H9 (cell line): ENCODE measurements around the gene AIG1. TPM values are rescaled to one million over a fixed set of nuclear protein-coding genes. Genes with fewer than 3 reads are reported as not detected.

Experiments
- DNase-seq: peaks from one replicate; pipeline ENCODE4 v3.0.0-alpha.2; 2017
- H2AFZ ChIP-seq: one replicate; pipeline ENCODE4 v1.6.1; 2013; ENCODE audit warnings: mild to moderate bottlenecking, low read length, control low read depth, moderate library complexity
- H2AK5ac ChIP-seq: 2 replicates; pipeline ENCODE4 v1.6.1; 2013; ENCODE audit warnings: low read length, control low read depth, mixed read lengths; ENCODE audit not compliant: insufficient read length
- H2BK120ac ChIP-seq: one replicate; pipeline ENCODE4 v1.6.1; 2013; ENCODE audit warnings: low read depth, mild to moderate bottlenecking, low read length, control low read depth, inconsistent platforms; ENCODE audit not compliant: poor library complexity, severe bottlenecking
- H2BK12ac ChIP-seq: 2 replicates; pipeline ENCODE4 v1.6.1; 2013; ENCODE audit warnings: low read length, control low read depth, mixed read lengths, low read depth; ENCODE audit not compliant: insufficient read length
- H2BK15ac ChIP-seq: 2 replicates; pipeline ENCODE4 v1.6.1; 2013; ENCODE audit warnings: low read depth, low read length, control low read depth
- H2BK20ac ChIP-seq: one replicate; pipeline ENCODE4 v1.6.1; 2013; ENCODE audit warnings: low read depth, mild to moderate bottlenecking, low read length, control low read depth, inconsistent platforms; ENCODE audit not compliant: poor library complexity, severe bottlenecking
- H2BK5ac ChIP-seq: 2 replicates; pipeline ENCODE4 v1.6.1; 2013; ENCODE audit warnings: low read length, control low read depth, mixed read lengths; ENCODE audit not compliant: insufficient read length
- H3K14ac ChIP-seq: 2 replicates; pipeline ENCODE4 v1.6.1; 2013; ENCODE audit warnings: low read length, control low read depth; ENCODE audit not compliant: insufficient read depth
- H3K18ac ChIP-seq: 2 replicates; pipeline ENCODE4 v1.6.1; 2013; ENCODE audit warnings: low read depth, mild to moderate bottlenecking, mixed read lengths, low read length, control low read depth; ENCODE audit not compliant: insufficient read length
- H3K23ac ChIP-seq: 2 replicates; pipeline ENCODE4 v1.6.1; 2013; ENCODE audit warnings: low read length, control low read depth, mixed read lengths, low read depth; ENCODE audit not compliant: insufficient read length
- H3K23me2 ChIP-seq: 2 replicates; pipeline ENCODE4 v1.6.1; 2013; ENCODE audit warnings: low read depth, mild to moderate bottlenecking, mixed read lengths, low read length, control low read depth; ENCODE audit not compliant: insufficient read length, poor library complexity, severe bottlenecking
- H3K27ac ChIP-seq: 2 replicates; pipeline ENCODE4 v1.5.1; 2013; ENCODE audit warnings: low read length, control low read depth, mixed read lengths, low read depth; ENCODE audit not compliant: insufficient read length
- H3K27me3 ChIP-seq: 2 replicates; pipeline ENCODE4 v1.6.1; 2013; ENCODE audit warnings: low read length, control low read depth, inconsistent platforms; ENCODE audit not compliant: insufficient read depth
- H3K4ac ChIP-seq: 2 replicates; pipeline ENCODE4 v1.6.1; 2013; ENCODE audit warnings: low read depth, mild to moderate bottlenecking, control low read depth, inconsistent platforms, low read length, moderate library complexity
- H3K4me1 ChIP-seq: 2 replicates; pipeline ENCODE4 v1.6.1; 2013; ENCODE audit warnings: low read length, control low read depth, inconsistent platforms; ENCODE audit not compliant: insufficient read depth
- H3K4me2 ChIP-seq: 2 replicates; pipeline ENCODE4 v1.6.1; 2013; ENCODE audit warnings: low read length, control low read depth, mixed read lengths; ENCODE audit not compliant: insufficient read length, insufficient read depth
- H3K56ac ChIP-seq: 2 replicates; pipeline ENCODE4 v1.6.1; 2013; ENCODE audit warnings: low read depth, mild to moderate bottlenecking, mixed read lengths, low read length, control low read depth; ENCODE audit not compliant: insufficient read length
- H3K79me1 ChIP-seq: 2 replicates; pipeline ENCODE4 v1.6.1; 2013; ENCODE audit warnings: low read depth, mild to moderate bottlenecking, moderate library complexity, low read length, control low read depth, inconsistent platforms; ENCODE audit not compliant: insufficient read depth, poor library complexity, severe bottlenecking
- H3K79me2 ChIP-seq: 2 replicates; pipeline ENCODE4 v1.6.1; 2013; ENCODE audit warnings: low read length, control low read depth, inconsistent platforms; ENCODE audit not compliant: insufficient read depth
- H3K9ac ChIP-seq: 2 replicates; pipeline ENCODE4 v1.6.1; 2013; ENCODE audit warnings: low read length, control low read depth, mixed read lengths; ENCODE audit not compliant: insufficient read length; ENCODE audit errors: extremely low read depth
- H3K9me3 ChIP-seq: one replicate; pipeline ENCODE4 v1.6.1; 2013; ENCODE audit warnings: low read depth, low read length, inconsistent platforms; ENCODE audit not compliant: control insufficient read depth
- H3T11ph ChIP-seq: one replicate; pipeline ENCODE4 v1.6.1; 2013; ENCODE audit warnings: mild to moderate bottlenecking, low read length, control low read depth, inconsistent platforms
- H4K20me1 ChIP-seq: one replicate; pipeline ENCODE4 v1.6.1; 2013; ENCODE audit not compliant: control insufficient read depth, insufficient read length, insufficient read depth
- H4K5ac ChIP-seq: 2 replicates; pipeline ENCODE4 v1.6.1; 2013; ENCODE audit warnings: low read depth, mild to moderate bottlenecking, mixed read lengths, low read length, control low read depth; ENCODE audit not compliant: insufficient read length
- H4K8ac ChIP-seq: replicated peaks from 2 replicates; pipeline ENCODE4 v1.6.1; 2013; ENCODE audit warnings: low read length, control low read depth, mixed read lengths, low read depth; ENCODE audit not compliant: insufficient read length
- H4K91ac ChIP-seq: 2 replicates; pipeline ENCODE4 v1.6.1; 2013; ENCODE audit warnings: low read depth, mild to moderate bottlenecking, moderate library complexity, mixed read lengths, low read length, control low read depth; ENCODE audit not compliant: insufficient read length
- H3K27ac Mint-ChIP-seq, 3 experiments: 2 replicates in 2 of 3; 3 replicates in 1 of 3; pipeline ENCODE4 v1.8.0; 2020 to 2021; ENCODE audit warnings: mixed read lengths in 3 of 3, mild to moderate bottlenecking in 1 of 3, moderate library complexity in 1 of 3
- H3K27me3 Mint-ChIP-seq: 2 replicates; pipeline ENCODE4 v1.8.0; 2021; ENCODE audit warnings: low read depth, mild to moderate bottlenecking, moderate library complexity, mixed read lengths
- H3K36me3 Mint-ChIP-seq, 3 experiments: 2 replicates in 2 of 3; 3 replicates in 1 of 3; pipeline ENCODE4 v1.8.0; 2020 to 2021; ENCODE audit warnings: low read depth in 3 of 3, mixed read lengths in 3 of 3; ENCODE audit not compliant: insufficient read depth in 1 of 3
- H3K4me1 Mint-ChIP-seq, 2 experiments: 2 replicates each; pipeline ENCODE4 v1.8.0; 2020; ENCODE audit warnings: mixed read lengths in 2 of 2
- H3K4me3 Mint-ChIP-seq, 2 experiments: 2 replicates in 1 of 2; 3 replicates in 1 of 2; pipeline ENCODE4 v1.8.0; 2020 to 2021; ENCODE audit warnings: mild to moderate bottlenecking in 2 of 2, mixed read lengths in 2 of 2, moderate library complexity in 1 of 2
- H3K9me3 Mint-ChIP-seq, 2 experiments: 2 replicates in 1 of 2; 3 replicates in 1 of 2; pipeline ENCODE4 v1.8.0; 2020; ENCODE audit warnings: mild to moderate bottlenecking in 2 of 2, mixed read lengths in 2 of 2, moderate library complexity in 1 of 2
- CTCF ChIP-seq: fragments of 200-600 bp; sonication (generic); conservative IDR thresholded peaks from 3 replicates; pipeline ENCODE4 v1.8.0; 2021; ENCODE audit warnings: antibody characterized with exemption, mild to moderate bottlenecking
- WGBS: extraction: QIAGEN DNeasy Blood & Tissue Kit; methylation state at CpG from one replicate; pipeline ENCODE4 v1.1.7; 2013; ENCODE audit warnings: missing lambda C conversion rate, low lambda C conversion rate, mixed read lengths; ENCODE audit not compliant: insufficient read length; ENCODE audit errors: extremely low coverage; 5-methylcytosine and 5-hydroxymethylcytosine counted together
- total RNA-seq: library from RNA; stranded (reverse); gene quantifications from 2 replicates; pipeline ENCODE4 v1.2.1, GENCODE V29; 2021

The AIG1 gene
- total RNA-seq, 1 experiment from 2014 or later = 44.6 TPM

GRCh38 chr6:143251288-143251687 lies 190.6 kb downstream of the AIG1 start:
- no peak overlapping the region for H2BK120ac ChIP-seq
- no peak overlapping the region for H4K8ac ChIP-seq
- H2AK5ac ChIP-seq = no peak overlapping the region
- no peaks in the 10 kb centered on the region for H3K9me3 ChIP-seq
- no peak overlapping the region for H4K5ac ChIP-seq
- H3K4me2 ChIP-seq = no peak overlapping the region
- no peak overlapping the region for H2BK12ac ChIP-seq
- H3K27ac ChIP-seq = no peak overlapping the region
- H3K27me3 Mint-ChIP-seq = no peaks in the 10 kb centered on the region
- H3K23ac ChIP-seq = no peak overlapping the region
- no peak; the same call in 2 of the 3 replicates for TF ChIP-seq CTCF
- no peaks in the 10 kb centered on the region for H3K27me3 ChIP-seq
- no peak overlapping the region for H3K27ac Mint-ChIP-seq
- no peak for DNase-seq
- H3T11ph ChIP-seq = no peak overlapping the region
- H3K23me2 ChIP-seq = no peaks in the 10 kb centered on the region
- H3K79me2 ChIP-seq = no peaks in the 10 kb centered on the region
- H3K79me1 ChIP-seq = no peaks in the 10 kb centered on the region
- no peak overlapping the region for H3K9ac ChIP-seq
- H3K4me1 ChIP-seq = no peaks in the 10 kb centered on the region
- no peak overlapping the region for H3K56ac ChIP-seq
- no peak overlapping the region for H2BK20ac ChIP-seq
- H4K91ac ChIP-seq = no peak overlapping the region
- no peak overlapping the region for H3K4me3 Mint-ChIP-seq
- no CpG with 5 or more reads among the region's 4 CpGs for WGBS
- no peaks in the 10 kb centered on the region for H4K20me1 ChIP-seq
- H3K18ac ChIP-seq = no peak overlapping the region
- no peak overlapping the region for H3K4ac ChIP-seq
- peaks cover 2 to 15% (median 6%) of the 10 kb centered on the region in 3 experiments; a peak in 6 of 7 replicates for H3K36me3 Mint-ChIP-seq
- H3K9me3 Mint-ChIP-seq = peaks cover 2% of the 10 kb centered on the region in 2 experiments; a peak in 3 of 5 replicates
- peaks cover 4 to 5% of the 10 kb centered on the region in 2 experiments; a peak in 3 of 4 replicates for H3K4me1 Mint-ChIP-seq
- no peak overlapping the region for H2BK5ac ChIP-seq
- H3K14ac ChIP-seq = no peak overlapping the region
- no peak overlapping the region for H2BK15ac ChIP-seq
- H2AFZ ChIP-seq = no peak overlapping the region
